Neural progenitor cell (in vitro differentiated cells): ENCODE measurements around the gene POLR3B.

Experiments used
- CTCF ChIP-seq: fragments of 200-600 bp; sonication (generic); IDR thresholded peaks from 2 replicates; pipeline ENCODE4 v1.5.1; 2017; ENCODE audit warnings: antibody characterized with exemption, mild to moderate bottlenecking
- EZH2 ChIP-seq: fragments of 200-600 bp; sonication (generic); IDR thresholded peaks from 2 replicates; pipeline ENCODE4 v1.6.1; 2017; ENCODE audit warnings: antibody characterized with exemption, mild to moderate bottlenecking, moderate library complexity
- EZH2phosphoT487 ChIP-seq: fragments of 200-600 bp; sonication (generic); IDR thresholded peaks from 2 replicates; pipeline ENCODE4 v1.6.1; 2017; ENCODE audit warnings: antibody characterized with exemption

- TF ChIP-seq CTCF, result no peak
- no peak for TF ChIP-seq EZH2
- TF ChIP-seq EZH2phosphoT487, result no peak
These were observed 35.2 kb downstream of the POLR3B start for GRCh38 chr12:106392759-106393158.
